AG09309 (cell line): ENCODE data around the gene IFNAR1.

Experiments used
- DNase-seq: peaks from one replicate; pipeline ENCODE4 v3.0.0-alpha.2; 2010; ENCODE audit warnings: low read depth
- H3K4me3 ChIP-seq: 2 replicates; pipeline ENCODE4 v1.5.1; 2011; ENCODE audit warnings: mild to moderate bottlenecking, low read depth, low read length, moderate library complexity; ENCODE audit not compliant: control insufficient read depth
- TF ChIP-seq, protein P1 (sequence below): IDR thresholded peaks from 2 replicates; pipeline ENCODE4 v1.5.1; 2011; ENCODE audit warnings: mild to moderate bottlenecking, low read depth, low read length, inconsistent platforms; ENCODE audit not compliant: insufficient read depth, control insufficient read depth; ENCODE audit errors: missing control alignments

The IFNAR1 gene

DNA sequence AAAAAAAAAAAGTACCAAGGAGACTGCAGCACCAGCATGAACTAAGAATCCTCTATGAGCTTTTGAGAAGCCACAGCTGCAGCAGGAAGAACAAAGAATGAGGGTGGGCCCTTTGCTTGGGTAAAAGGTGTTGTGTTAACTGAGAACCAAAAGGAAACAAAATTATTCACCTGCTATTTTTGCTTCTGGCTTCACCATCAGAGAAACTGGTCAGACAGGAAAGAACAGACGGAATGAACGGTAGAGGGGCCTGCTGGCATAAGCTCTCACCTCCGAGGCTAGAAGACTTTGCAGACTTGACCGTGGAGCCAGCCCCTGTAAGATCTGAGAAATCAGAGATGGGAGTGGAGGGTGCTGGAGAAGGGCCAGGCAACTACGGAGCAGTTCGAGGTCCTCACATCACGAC is 31.0 kb upstream of the IFNAR1 start:
- TF ChIP-seq, protein P1, sequence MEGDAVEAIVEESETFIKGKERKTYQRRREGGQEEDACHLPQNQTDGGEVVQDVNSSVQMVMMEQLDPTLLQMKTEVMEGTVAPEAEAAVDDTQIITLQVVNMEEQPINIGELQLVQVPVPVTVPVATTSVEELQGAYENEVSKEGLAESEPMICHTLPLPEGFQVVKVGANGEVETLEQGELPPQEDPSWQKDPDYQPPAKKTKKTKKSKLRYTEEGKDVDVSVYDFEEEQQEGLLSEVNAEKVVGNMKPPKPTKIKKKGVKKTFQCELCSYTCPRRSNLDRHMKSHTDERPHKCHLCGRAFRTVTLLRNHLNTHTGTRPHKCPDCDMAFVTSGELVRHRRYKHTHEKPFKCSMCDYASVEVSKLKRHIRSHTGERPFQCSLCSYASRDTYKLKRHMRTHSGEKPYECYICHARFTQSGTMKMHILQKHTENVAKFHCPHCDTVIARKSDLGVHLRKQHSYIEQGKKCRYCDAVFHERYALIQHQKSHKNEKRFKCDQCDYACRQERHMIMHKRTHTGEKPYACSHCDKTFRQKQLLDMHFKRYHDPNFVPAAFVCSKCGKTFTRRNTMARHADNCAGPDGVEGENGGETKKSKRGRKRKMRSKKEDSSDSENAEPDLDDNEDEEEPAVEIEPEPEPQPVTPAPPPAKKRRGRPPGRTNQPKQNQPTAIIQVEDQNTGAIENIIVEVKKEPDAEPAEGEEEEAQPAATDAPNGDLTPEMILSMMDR: no peak
- no peak for DNase-seq
- no peak overlapping the region for H3K4me3 ChIP-seq

DNA sequence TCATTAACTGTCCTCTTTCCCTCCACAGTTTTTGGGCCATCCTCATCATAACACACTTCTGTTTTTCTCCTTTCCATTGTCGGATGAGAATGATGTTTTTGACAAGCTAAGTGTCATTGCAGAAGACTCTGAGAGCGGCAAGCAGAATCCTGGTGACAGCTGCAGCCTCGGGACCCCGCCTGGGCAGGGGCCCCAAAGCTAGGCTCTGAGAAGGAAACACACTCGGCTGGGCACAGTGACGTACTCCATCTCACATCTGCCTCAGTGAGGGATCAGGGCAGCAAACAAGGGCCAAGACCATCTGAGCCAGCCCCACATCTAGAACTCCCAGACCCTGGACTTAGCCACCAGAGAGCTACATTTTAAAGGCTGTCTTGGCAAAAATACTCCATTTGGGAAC is 28.6 kb upstream of the IFNAR1 start:
- H3K4me3 ChIP-seq: no peak overlapping the region
- TF ChIP-seq, protein P1: no peak
- no peak for DNase-seq

DNA sequence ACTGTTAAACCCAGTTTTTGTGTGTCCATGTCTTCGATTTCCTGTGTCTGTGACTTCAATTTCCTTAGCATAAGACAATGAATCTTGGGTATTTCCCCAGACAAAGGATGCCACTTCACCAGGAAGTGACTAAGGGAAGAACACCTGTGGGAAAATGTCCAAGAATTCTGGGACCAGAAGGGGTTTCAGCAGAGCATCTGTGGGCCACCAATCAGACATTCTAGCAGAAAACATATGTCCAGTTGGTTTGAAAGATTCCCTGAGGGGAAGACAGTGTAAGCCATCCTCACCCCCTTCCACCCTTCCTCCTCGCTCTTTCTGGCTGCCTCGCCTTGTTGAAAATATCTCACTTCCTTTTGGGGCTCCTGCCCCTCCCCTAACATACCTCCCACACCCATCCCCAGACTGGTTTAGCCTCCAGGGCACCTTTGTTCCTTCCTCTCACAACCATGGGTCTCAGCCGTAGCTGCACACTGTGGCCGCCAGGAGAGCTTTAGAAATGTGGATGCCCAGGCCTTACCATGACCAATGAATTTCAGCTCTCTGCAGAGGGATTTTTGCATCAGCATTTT is 25.5 kb upstream of the IFNAR1 start:
- no peak overlapping the region for H3K4me3 ChIP-seq
- TF ChIP-seq, protein P1: no peak
- no peak for DNase-seq

DNA sequence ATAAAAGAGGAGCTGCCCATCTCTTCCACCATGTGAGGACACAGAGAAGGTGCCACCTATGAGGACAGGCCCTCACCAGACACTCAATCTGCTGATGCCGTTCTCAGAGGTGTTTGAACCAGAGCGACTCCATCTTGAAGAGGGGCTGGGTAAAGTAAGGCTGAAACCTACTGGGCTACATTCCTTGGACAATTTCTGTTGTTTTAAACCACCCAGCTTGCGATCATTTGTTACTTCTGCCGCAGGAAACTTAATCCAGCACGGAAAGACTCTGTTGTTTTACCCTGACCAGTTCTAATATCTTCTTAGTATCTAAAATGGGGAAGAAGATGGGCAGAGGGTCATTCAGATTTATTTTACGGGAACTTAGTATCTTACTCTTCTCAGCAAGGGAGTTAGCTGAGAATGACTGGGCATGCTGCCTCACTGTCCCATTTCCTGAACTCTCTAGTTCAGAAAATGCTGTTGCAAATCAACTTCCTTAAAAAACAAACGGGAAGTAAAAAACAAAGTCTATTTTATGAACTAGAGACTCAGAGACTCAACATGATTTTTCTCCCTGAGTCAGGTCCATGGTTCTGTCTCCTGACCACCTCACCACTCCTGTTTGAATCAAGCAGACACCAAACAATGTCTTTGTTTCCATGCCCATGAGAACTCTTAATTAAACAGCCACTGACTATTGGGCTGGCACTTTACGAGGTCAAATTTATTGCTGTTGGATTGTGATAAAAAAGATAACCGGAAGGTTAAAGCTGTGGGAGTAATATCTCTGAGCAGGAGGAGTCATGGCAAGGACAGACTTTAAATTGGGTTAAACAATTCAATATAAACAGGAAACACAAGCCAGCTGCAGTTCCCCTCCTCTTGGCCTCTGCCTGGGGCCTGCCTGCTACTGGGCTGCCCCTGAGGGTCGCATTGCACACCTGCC is 23.8 kb upstream of the IFNAR1 start:
- no peak overlapping the region for H3K4me3 ChIP-seq
- TF ChIP-seq, protein P1: no peak
- no peak for DNase-seq

DNA sequence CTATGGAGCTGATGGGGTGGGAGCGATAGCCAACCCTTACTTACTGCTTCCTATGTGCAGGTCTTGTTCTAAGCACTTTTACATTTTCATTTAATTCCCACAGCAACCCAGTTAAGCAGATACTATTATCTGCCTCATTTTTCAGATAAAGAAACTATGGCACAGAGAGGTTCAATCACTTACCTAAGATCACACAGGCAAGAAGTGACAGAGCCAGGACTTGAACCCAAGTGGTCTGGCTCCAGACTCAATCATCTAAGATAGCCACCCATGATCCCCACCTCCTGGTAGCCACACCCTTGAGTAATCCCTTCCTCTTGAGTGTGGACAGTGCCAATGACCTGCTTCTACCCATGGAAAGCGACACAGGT is 23.2 kb upstream of the IFNAR1 start:
- TF ChIP-seq, protein P1: no peak
- DNase-seq: no peak
- no peak overlapping the region for H3K4me3 ChIP-seq

DNA sequence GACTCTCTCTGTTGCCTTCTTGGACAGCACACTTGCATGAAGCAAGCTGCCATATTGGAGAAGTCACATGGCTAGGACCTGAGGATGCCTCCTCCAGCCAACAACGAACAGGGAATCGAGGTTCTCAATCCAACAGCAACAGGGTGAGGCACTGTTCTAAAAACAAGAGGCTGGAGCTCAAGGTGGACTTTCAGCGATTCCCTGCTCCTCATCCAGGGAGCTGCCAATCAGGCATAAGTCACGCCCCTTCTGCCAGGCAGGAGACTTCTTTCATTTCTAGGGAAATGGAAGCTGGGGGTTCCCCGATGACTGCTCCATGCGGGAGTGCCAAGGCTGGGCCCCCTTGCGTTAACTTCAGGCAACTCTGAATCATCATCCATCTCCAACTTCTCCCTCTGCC is 22.7 kb upstream of the IFNAR1 start:
- no peak overlapping the region for H3K4me3 ChIP-seq
- TF ChIP-seq, protein P1: no peak
- no peak for DNase-seq

DNA sequence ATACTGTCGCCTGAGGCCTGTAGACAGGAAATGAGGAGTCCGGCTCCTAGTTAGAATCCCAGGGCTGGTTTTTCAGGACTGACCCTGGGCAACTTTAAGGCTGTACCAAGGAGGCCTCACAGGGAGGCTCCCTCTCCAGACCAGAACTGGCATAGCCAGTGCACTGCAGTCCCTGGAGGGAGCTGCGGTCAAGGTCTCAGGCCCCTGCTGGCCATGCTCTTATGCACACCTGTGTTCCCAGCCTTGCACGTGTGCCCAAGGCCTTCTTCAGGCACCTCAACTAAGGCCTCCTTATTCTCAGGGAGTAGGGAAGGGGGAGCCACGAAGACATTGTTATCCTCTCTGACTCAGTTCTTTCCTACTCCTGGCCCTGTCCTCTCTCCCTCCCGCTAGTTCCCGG is 22.0 kb upstream of the IFNAR1 start:
- DNase-seq: no peak
- TF ChIP-seq, protein P1: no peak
- H3K4me3 ChIP-seq: no peak overlapping the region
